Endothelial cell (in vitro differentiated cells): ENCODE data around the gene ZNF646. TPM values are rescaled to one million over a fixed set of nuclear protein-coding genes. Genes with fewer than 3 reads are reported as not detected.
A peak's percentile ranks its signal among the peaks of the same experiment; 100 is the strongest.

Source experiments
- DNase-seq: peaks from one replicate; pipeline ENCODE4 v3.0.0; 2021; ENCODE audit warnings: low spot score
- H3K27ac Mint-ChIP-seq: one replicate; pipeline ENCODE4 v1.8.0; 2021; ENCODE audit warnings: mixed read lengths, inconsistent platforms; ENCODE audit not compliant: unreplicated experiment
- H3K27me3 Mint-ChIP-seq: one replicate; pipeline ENCODE4 v1.8.0; 2021; ENCODE audit warnings: mild to moderate bottlenecking, moderate library complexity, mixed read lengths, inconsistent platforms; ENCODE audit not compliant: unreplicated experiment
- H3K36me3 Mint-ChIP-seq: one replicate; pipeline ENCODE4 v1.8.0; 2021; ENCODE audit warnings: mild to moderate bottlenecking, low read depth, mixed read lengths, inconsistent platforms; ENCODE audit not compliant: unreplicated experiment
- H3K4me1 Mint-ChIP-seq: one replicate; pipeline ENCODE4 v1.8.0; 2021; ENCODE audit warnings: mild to moderate bottlenecking, mixed read lengths, inconsistent platforms; ENCODE audit not compliant: unreplicated experiment
- H3K4me3 Mint-ChIP-seq: one replicate; pipeline ENCODE4 v1.8.0; 2021; ENCODE audit warnings: mild to moderate bottlenecking, mixed read lengths, inconsistent platforms; ENCODE audit not compliant: unreplicated experiment
- H3K9me3 Mint-ChIP-seq: one replicate; pipeline ENCODE4 v1.8.0; 2021; ENCODE audit warnings: mixed read lengths, inconsistent platforms; ENCODE audit not compliant: unreplicated experiment
- long read RNA-seq: library from polyadenylated mRNA; unstranded; transcript quantifications from one replicate; pipeline ENCODE4 v2.0.0, GENCODE V29; 2020; ENCODE audit not compliant: unreplicated experiment
- total RNA-seq: library from RNA; stranded (reverse); fragmentation: NEBNext Ultra II Directional; extraction: Animal tissue kit (Norgen Biotek cat#: 25700); gene quantifications from one replicate; pipeline ENCODE4 v1.2.1, GENCODE V29; 2021; ENCODE audit not compliant: unreplicated experiment
- TF ChIP-seq, protein P1 (sequence below): fragments of 200-600 bp; sonication (generic); IDR thresholded peaks from one replicate; pipeline ENCODE4 v1.5.0; 2021; ENCODE audit warnings: antibody characterized with exemption; ENCODE audit not compliant: unreplicated experiment

Gene ZNF646, protein sequence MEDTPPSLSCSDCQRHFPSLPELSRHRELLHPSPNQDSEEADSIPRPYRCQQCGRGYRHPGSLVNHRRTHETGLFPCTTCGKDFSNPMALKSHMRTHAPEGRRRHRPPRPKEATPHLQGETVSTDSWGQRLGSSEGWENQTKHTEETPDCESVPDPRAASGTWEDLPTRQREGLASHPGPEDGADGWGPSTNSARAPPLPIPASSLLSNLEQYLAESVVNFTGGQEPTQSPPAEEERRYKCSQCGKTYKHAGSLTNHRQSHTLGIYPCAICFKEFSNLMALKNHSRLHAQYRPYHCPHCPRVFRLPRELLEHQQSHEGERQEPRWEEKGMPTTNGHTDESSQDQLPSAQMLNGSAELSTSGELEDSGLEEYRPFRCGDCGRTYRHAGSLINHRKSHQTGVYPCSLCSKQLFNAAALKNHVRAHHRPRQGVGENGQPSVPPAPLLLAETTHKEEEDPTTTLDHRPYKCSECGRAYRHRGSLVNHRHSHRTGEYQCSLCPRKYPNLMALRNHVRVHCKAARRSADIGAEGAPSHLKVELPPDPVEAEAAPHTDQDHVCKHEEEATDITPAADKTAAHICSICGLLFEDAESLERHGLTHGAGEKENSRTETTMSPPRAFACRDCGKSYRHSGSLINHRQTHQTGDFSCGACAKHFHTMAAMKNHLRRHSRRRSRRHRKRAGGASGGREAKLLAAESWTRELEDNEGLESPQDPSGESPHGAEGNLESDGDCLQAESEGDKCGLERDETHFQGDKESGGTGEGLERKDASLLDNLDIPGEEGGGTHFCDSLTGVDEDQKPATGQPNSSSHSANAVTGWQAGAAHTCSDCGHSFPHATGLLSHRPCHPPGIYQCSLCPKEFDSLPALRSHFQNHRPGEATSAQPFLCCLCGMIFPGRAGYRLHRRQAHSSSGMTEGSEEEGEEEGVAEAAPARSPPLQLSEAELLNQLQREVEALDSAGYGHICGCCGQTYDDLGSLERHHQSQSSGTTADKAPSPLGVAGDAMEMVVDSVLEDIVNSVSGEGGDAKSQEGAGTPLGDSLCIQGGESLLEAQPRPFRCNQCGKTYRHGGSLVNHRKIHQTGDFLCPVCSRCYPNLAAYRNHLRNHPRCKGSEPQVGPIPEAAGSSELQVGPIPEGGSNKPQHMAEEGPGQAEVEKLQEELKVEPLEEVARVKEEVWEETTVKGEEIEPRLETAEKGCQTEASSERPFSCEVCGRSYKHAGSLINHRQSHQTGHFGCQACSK (N-terminal part only)
- 25.5 TPM for total RNA-seq
- long read RNA-seq, full-length matches to known transcripts, result 1 of 2 reads
- long read RNA-seq, partial matches to known transcripts, result 1 of 2 reads
- long read RNA-seq, other reads (novel, unspliced or antisense), result 0 of 2 reads

DNA sequence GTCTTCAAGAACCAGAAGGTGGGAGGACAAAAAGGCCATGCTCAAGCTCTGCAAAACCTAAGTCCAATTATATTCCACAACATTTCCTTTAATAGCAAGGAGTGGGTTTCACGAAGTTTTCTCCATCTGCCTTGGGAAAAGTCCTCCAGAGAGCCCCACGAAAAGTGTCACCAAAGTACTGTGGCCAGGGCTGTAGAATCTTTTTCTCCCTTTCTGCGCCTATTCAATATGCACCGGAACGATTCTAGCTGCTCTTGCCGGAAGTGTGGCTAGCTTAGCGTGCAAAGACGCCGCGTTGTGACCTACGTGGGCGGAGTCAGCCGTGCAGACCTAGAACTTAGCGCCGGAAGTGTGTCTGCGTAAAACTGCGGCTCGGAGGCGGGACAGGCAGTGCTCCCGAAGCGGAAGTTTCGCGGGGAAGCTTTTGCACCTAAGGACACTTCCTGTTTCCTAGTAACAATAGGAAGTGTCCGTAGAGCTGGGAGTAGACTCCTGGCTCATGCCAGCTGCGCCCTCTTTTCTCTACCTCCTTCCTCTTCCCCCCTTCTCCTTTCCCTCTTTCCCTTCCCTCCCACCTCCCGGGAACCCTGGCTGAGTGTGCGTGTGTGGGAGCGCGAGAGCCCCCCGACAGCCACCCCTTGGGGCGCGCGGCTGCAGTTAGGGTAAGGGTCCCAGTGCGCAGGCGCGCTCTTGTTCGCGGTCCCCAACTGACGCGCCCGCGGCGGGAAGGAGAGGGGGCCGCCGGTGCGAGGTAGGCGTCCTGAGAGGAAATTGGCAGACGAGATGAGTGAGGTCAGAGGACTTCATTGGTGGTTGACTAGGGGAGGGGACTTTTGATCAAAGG, at the start of gene ZNF646, which contains the start of gene ZNF668:
TSS of gene ZNF646 (plus strand) at position 453 of the 844 bp plus-strand sequence. CDS start 1,903 bp downstream, outside the sequence.
TSS of gene ZNF668 (minus strand) at position 271 of the 844 bp plus-strand sequence. CDS start 9,781 bp downstream, outside the sequence.
- peak; percentile 91 for DNase-seq
- Mint-ChIP-seq H3K4me1 (peaks cover 25% of the 10 kb centered on the region), H3K36me3 (peaks cover 23% of the 10 kb centered on the region), H3K9me3 (no peaks in the 10 kb centered on the region), H3K27me3 (peaks cover 25% of the 10 kb centered on the region), H3K4me3 (peak within 1 kb of the TSS; percentile 99), H3K27ac (peak within 1 kb of the TSS; percentile 99)
- TF ChIP-seq, protein P1, sequence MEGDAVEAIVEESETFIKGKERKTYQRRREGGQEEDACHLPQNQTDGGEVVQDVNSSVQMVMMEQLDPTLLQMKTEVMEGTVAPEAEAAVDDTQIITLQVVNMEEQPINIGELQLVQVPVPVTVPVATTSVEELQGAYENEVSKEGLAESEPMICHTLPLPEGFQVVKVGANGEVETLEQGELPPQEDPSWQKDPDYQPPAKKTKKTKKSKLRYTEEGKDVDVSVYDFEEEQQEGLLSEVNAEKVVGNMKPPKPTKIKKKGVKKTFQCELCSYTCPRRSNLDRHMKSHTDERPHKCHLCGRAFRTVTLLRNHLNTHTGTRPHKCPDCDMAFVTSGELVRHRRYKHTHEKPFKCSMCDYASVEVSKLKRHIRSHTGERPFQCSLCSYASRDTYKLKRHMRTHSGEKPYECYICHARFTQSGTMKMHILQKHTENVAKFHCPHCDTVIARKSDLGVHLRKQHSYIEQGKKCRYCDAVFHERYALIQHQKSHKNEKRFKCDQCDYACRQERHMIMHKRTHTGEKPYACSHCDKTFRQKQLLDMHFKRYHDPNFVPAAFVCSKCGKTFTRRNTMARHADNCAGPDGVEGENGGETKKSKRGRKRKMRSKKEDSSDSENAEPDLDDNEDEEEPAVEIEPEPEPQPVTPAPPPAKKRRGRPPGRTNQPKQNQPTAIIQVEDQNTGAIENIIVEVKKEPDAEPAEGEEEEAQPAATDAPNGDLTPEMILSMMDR, result no peak

DNA sequence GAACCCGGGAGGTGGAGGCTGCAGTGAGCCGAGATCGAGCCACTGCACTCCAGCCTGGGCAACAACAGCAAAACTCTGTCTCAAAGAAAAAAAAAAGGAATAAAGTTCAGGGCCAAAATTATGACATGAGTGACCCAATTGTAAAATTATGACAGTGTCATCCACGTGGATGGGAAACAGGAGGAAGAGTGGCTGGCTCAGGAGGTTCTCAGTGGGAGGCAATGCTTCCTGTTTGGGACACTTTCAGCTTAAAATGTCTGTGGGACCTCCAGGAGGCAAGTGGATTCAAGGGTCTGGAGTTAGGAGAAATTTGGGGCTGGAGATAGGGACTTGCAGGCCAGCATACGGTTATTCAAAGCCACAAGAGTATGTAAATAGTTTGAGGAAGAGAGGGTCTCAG, 48.9 kb upstream of the ZNF646 start:
- Mint-ChIP-seq H3K27me3 (no peaks in the 10 kb centered on the region), H3K36me3 (no peaks in the 10 kb centered on the region), H3K27ac (peak overlapping the region; percentile 27), H3K4me1 (peaks cover 7% of the 10 kb centered on the region), H3K4me3 (no peak overlapping the region), H3K9me3 (no peaks in the 10 kb centered on the region)
- no peak for DNase-seq
- TF ChIP-seq, protein P1, result no peak

DNA sequence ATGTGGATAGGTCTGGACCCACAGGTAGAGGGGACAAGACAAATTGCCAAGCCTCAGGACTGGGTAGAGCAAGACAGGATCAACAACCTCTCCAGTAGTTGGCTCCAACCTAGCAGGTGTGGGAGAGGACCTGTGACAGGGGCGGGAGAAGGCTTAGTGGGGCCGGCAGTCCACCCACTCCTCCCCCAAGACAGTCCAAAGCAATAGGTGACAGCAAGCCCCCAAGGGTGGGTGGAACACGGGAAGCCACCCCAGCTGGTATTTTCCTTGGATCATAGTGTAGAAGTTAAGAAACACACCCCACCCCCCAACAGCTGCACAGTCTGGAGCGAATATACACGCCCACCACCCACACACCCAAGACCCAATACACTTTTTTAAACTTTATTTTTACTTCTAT, 45.0 kb upstream of the ZNF646 start:
- H3K27ac Mint-ChIP-seq, result no peak overlapping the region
- H3K27me3 Mint-ChIP-seq, result peaks cover 6% of the 10 kb centered on the region
- TF ChIP-seq, protein P1, result no peak
- H3K36me3 Mint-ChIP-seq, result peaks cover under 1% of the 10 kb centered on the region
- H3K4me3 Mint-ChIP-seq, result no peak overlapping the region
- peaks cover 22% of the 10 kb centered on the region for H3K4me1 Mint-ChIP-seq
- DNase-seq, result no peak
- no peaks in the 10 kb centered on the region for H3K9me3 Mint-ChIP-seq

DNA sequence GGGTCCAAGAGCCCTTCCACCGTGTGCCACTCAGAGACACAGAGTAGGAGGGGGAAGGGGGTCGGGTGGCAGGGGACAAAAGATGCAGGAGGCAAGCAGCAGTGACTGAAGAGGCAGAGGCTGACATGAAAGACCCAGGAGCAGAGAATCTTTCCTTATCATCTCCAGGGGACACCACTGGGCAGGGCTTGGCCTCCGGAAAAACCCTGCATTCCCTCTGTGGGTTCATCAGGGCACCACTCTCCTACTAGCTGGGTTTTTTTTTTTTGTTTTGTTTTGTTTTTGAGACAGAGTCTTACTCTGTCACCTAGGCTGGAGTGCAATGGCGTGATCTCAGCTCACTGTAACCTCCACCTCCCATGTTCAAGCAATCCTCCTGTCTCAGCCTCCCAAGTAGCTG, 42.9 kb upstream of the ZNF646 start:
- H3K4me3 Mint-ChIP-seq, result no peak overlapping the region
- TF ChIP-seq, protein P1, result no peak
- DNase-seq, result no peak
- H3K36me3 Mint-ChIP-seq, result peaks cover 7% of the 10 kb centered on the region
- H3K27ac Mint-ChIP-seq, result peak overlapping the region; percentile 84
- H3K27me3 Mint-ChIP-seq, result peaks cover 6% of the 10 kb centered on the region
- peaks cover 22% of the 10 kb centered on the region for H3K4me1 Mint-ChIP-seq
- H3K9me3 Mint-ChIP-seq, result no peaks in the 10 kb centered on the region
